SH-SY5Y (cell line): ENCODE results near the gene CDK5.

ENCODE experiments used
- GATA2 ChIP-seq: IDR thresholded peaks from 2 replicates; pipeline ENCODE4 v1.6.1; 2011; ENCODE audit warnings: mild to moderate bottlenecking, low read depth, low read length
- GATA3 ChIP-seq: IDR thresholded peaks from 2 replicates; pipeline ENCODE4 v1.6.1; 2011; ENCODE audit warnings: low read depth, mild to moderate bottlenecking, low read length, moderate library complexity

DNA sequence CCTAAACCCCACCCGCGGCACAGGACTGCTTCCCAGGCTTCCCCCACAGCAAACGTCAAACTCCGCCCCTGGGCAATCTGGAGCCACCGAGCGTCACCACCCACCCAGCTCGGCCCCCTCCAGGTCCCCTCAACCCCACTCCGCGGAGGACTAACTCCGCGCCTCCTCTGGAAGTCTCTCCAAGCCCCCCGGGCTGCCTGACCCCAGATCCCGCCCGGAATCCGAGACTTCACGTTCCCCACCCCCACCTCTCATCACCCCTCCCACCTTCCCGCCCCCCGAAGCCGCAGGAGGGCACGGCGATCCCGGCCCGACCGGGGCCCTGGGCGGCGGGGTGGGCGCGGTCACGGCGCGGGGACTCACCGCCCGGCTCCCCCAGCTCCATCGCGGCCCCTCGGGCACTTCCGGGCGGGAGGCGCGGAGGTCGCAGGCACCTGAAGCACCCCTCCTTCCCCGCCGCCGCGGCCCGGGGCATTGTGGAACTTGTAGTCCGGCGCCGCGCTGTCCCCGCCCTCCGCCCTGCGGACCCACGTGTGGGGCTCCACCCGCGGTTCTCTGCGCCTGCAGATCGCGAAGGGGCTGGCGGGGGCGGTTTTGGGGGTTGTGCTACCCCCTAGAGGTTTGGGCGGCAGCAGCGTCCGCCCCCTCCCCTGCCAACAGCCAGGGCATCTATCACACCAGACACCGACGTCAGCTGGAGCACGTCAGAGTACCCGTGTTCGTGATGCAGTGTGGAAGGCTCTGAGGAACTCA, 25.6 kb upstream of the CDK5 start, which contains the start of gene TMUB1:
- TF ChIP-seq GATA3 (no peak), GATA2 (no peak)
